ENCODE data around the gene SCAPER.
"Not testable (repeated sequence)": the region's sequence is repeated elsewhere in the genome, so short reads cannot be mapped to it uniquely, and the experiment has no call there.

Gene SCAPER

DNA sequence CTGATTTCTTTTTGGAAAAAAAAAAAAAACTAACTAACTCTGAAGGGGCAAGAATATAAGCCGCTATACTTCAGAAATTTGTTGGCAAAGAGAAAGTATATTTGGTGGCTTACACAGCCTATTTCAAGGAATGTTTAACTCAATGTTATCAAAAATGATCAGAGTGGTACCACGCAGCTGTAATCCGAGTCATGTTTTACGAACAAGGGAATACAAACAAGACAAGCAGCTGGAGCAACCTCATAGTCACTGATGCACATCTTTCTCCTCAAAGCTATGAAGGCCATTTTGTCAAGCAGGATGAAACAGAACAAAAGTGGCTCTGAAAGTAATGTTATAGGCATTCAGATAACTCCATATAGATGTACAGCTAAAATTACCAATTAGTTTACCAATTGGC is 81.2 kb downstream of the SCAPER start:
- H3K4me2 ChIP-seq (ENCODE audit: low read length), result no peak overlapping the region
- TF ChIP-seq, protein P1, sequence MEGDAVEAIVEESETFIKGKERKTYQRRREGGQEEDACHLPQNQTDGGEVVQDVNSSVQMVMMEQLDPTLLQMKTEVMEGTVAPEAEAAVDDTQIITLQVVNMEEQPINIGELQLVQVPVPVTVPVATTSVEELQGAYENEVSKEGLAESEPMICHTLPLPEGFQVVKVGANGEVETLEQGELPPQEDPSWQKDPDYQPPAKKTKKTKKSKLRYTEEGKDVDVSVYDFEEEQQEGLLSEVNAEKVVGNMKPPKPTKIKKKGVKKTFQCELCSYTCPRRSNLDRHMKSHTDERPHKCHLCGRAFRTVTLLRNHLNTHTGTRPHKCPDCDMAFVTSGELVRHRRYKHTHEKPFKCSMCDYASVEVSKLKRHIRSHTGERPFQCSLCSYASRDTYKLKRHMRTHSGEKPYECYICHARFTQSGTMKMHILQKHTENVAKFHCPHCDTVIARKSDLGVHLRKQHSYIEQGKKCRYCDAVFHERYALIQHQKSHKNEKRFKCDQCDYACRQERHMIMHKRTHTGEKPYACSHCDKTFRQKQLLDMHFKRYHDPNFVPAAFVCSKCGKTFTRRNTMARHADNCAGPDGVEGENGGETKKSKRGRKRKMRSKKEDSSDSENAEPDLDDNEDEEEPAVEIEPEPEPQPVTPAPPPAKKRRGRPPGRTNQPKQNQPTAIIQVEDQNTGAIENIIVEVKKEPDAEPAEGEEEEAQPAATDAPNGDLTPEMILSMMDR (IDR thresholded peaks at IDR 0.05; ENCODE audit: low read depth, low read length), result no peak
- no peak for TF ChIP-seq EZH2phosphoT487 (IDR thresholded peaks at IDR 0.05; ENCODE audit: low read depth)
- H2AFZ ChIP-seq (ENCODE audit: low read depth, low read length), result no peak overlapping the region
- H3K79me2 ChIP-seq (ENCODE audit: low read length), result no peaks in the 10 kb centered on the region
- H3K9ac ChIP-seq (ENCODE audit: low read length), result no peak overlapping the region
- no peaks in the 10 kb centered on the region for H3K27me3 ChIP-seq (ENCODE audit: low read depth, low read length)
- H3K9me3 ChIP-seq (ENCODE audit: insufficient read depth, low read length), result no peaks in the 10 kb centered on the region
- no peaks in the 10 kb centered on the region for H4K20me1 ChIP-seq (ENCODE audit: insufficient read depth, low read length)
- H3K36me3 ChIP-seq (replicated peaks; ENCODE audit: low read depth, low read length), result no peaks in the 10 kb centered on the region
- H3K4me1 ChIP-seq (ENCODE audit: low read length), result no peaks in the 10 kb centered on the region
- no peak overlapping the region for H3K4me3 ChIP-seq (ENCODE audit: low read length)
- H3K27ac ChIP-seq (ENCODE audit: low read length), result no peak overlapping the region

DNA sequence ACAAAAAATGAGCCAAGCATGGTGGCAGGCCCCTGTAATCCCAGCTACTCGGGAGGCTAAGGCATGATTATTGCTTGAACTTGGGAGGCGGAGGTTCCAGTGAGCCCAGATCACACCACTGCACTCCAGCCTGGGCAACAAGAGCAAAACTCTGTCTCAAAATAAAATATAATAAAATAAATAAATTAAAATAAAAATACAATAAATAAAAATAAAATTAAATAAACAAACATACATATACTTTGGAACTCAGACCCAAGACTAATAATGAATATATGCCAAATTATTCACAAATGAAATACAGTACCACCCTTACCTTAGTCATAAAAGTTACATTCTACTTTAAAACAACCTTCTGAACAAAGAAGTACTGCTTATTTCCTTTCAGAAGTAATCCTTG is 81.8 kb downstream of the SCAPER start:
- no peak overlapping the region for H3K4me3 ChIP-seq (ENCODE audit: low read length)
- H3K27ac ChIP-seq (ENCODE audit: low read length), result no peak overlapping the region
- no peak overlapping the region for H3K4me2 ChIP-seq (ENCODE audit: low read length)
- H4K20me1 ChIP-seq (ENCODE audit: insufficient read depth, low read length), result no peaks in the 10 kb centered on the region
- no peaks in the 10 kb centered on the region for H3K4me1 ChIP-seq (ENCODE audit: low read length)
- H3K79me2 ChIP-seq (ENCODE audit: low read length), result no peaks in the 10 kb centered on the region
- H2AFZ ChIP-seq (ENCODE audit: low read depth, low read length), result no peak overlapping the region
- TF ChIP-seq, protein P1 (IDR thresholded peaks at IDR 0.05; ENCODE audit: low read depth, low read length), result no peak
- TF ChIP-seq EZH2phosphoT487 (IDR thresholded peaks at IDR 0.05; ENCODE audit: low read depth), result no peak
- no peak overlapping the region for H3K9ac ChIP-seq (ENCODE audit: low read length)
- no peaks in the 10 kb centered on the region for H3K27me3 ChIP-seq (ENCODE audit: low read depth, low read length)
- no peaks in the 10 kb centered on the region for H3K9me3 ChIP-seq (ENCODE audit: insufficient read depth, low read length)
- H3K36me3 ChIP-seq (replicated peaks; ENCODE audit: low read depth, low read length), result no peaks in the 10 kb centered on the region

DNA sequence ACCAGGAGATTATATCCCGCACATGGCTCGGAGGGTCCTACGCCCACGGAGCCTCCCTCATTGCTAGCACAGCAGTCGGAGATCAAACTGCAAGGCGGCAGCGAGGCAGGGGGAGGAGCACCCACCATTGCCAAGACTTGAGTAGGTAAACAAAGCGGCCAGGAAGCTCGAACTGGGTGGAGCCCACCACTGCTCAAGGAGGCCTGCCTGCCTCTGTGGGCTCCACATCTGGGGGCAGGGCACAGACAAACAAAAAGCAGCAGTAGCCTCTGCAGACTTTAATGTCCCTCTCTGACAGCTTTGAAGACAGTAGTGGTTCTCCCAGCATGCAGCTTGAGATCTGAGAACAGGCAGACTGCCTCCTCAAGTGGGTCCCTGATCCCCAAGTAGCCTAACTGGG is 86.2 kb downstream of the SCAPER start:
- H3K4me3 ChIP-seq (ENCODE audit: low read length); H3K4me2 ChIP-seq (ENCODE audit: low read length); H3K4me1 ChIP-seq (ENCODE audit: low read length); H3K36me3 ChIP-seq (replicated peaks; ENCODE audit: low read depth, low read length); H2AFZ ChIP-seq (ENCODE audit: low read depth, low read length); H3K9ac ChIP-seq (ENCODE audit: low read length); H3K27ac ChIP-seq (ENCODE audit: low read length); H3K79me2 ChIP-seq (ENCODE audit: low read length); H3K27me3 ChIP-seq (ENCODE audit: low read depth, low read length); H3K9me3 ChIP-seq (ENCODE audit: insufficient read depth, low read length); H4K20me1 ChIP-seq (ENCODE audit: insufficient read depth, low read length): not testable (repeated sequence)

DNA sequence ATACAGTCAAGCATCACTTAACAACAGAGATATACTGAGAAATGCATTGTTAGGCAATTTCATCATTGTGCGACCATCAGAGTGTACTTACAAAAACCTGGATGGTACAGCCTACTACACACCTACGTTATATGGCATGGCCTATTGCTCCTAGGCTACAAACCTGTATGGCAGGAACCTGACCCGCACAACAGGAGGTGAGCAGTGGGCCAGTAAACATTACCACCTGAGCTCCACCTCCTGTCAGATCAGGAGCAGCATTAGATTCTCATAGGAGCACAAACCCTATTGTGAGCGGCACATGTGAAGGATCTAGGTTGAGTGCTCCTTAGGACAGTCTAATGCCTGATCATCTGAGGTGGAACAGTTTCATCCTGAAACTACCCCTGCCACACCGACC is 89.7 kb downstream of the SCAPER start:
- H3K9me3 ChIP-seq (ENCODE audit: insufficient read depth, low read length), result no peaks in the 10 kb centered on the region
- no peak overlapping the region for H3K4me2 ChIP-seq (ENCODE audit: low read length)
- H2AFZ ChIP-seq (ENCODE audit: low read depth, low read length), result no peak overlapping the region
- H3K27me3 ChIP-seq (ENCODE audit: low read depth, low read length), result no peaks in the 10 kb centered on the region
- no peak overlapping the region for H3K4me3 ChIP-seq (ENCODE audit: low read length)
- TF ChIP-seq, protein P1 (IDR thresholded peaks at IDR 0.05; ENCODE audit: low read depth, low read length), result no peak
- no peak for TF ChIP-seq EZH2phosphoT487 (IDR thresholded peaks at IDR 0.05; ENCODE audit: low read depth)
- no peaks in the 10 kb centered on the region for H3K36me3 ChIP-seq (replicated peaks; ENCODE audit: low read depth, low read length)
- H3K4me1 ChIP-seq (ENCODE audit: low read length), result no peaks in the 10 kb centered on the region
- no peak overlapping the region for H3K9ac ChIP-seq (ENCODE audit: low read length)
- no peaks in the 10 kb centered on the region for H3K79me2 ChIP-seq (ENCODE audit: low read length)
- no peak overlapping the region for H3K27ac ChIP-seq (ENCODE audit: low read length)
- H4K20me1 ChIP-seq (ENCODE audit: insufficient read depth, low read length), result no peaks in the 10 kb centered on the region

DNA sequence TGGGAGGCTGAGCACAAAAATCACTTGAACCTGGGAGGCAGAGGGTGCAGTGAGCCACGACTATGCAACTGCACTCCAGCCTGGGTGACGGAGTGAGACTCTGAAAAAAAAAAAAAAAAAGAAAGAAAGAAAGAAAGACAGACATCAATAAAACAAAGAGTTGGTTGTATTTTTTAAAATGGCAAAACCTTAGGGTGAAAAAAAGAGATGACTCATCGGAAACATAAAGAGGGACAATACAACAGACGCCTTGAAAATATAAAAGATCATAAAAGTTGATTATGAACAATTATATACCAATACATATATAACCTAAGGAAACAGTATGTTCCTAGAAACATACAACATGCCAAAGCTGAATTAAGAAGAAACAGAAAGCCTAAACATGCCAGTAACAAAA is 92.8 kb downstream of the SCAPER start:
- Histone ChIP-seq H2AFZ (ENCODE audit: low read depth, low read length) (no peak overlapping the region), H3K27me3 (ENCODE audit: low read depth, low read length) (no peaks in the 10 kb centered on the region), H3K9me3 (ENCODE audit: insufficient read depth, low read length) (no peaks in the 10 kb centered on the region), H3K4me1 (ENCODE audit: low read length) (peaks cover 17% of the 10 kb centered on the region), H3K79me2 (ENCODE audit: low read length) (no peaks in the 10 kb centered on the region), H3K36me3 (replicated peaks; ENCODE audit: low read depth, low read length) (no peaks in the 10 kb centered on the region), H3K4me3 (ENCODE audit: low read length) (no peak overlapping the region), H3K27ac (ENCODE audit: low read length) (no peak overlapping the region), H4K20me1 (ENCODE audit: insufficient read depth, low read length) (no peaks in the 10 kb centered on the region), H3K4me2 (ENCODE audit: low read length) (no peak overlapping the region), H3K9ac (ENCODE audit: low read length) (no peak overlapping the region)
- TF ChIP-seq, protein P1 (IDR thresholded peaks at IDR 0.05; ENCODE audit: low read depth, low read length), result no peak

Data from OCI-LY3 (cell line).